SK-MEL-5 (cell line): ENCODE measurements around the gene PSMB7. TPM values are rescaled to one million over a fixed set of nuclear protein-coding genes. Genes with fewer than 3 reads are reported as not detected.

Source experiments
- DNase-seq: peaks from one replicate; pipeline ENCODE4 v3.0.0-alpha.2; 2016; ENCODE audit warnings: low read depth, low spot score
- in situ Hi-C: cut with HindIII; loops from 2 replicates; pipeline ENCODE4 v1.10.0; 2016; ENCODE audit warnings: low sequenced_read_pairs, high pct_unique_total_duplicates, low pct_unique_long_range_greater_than_20kb
- total RNA-seq: library from RNA; depleted of rRNA; stranded (reverse); fragments of >200 nt; shearing (Covaris generic); gene quantifications from 2 replicates; pipeline ENCODE4 v1.2.3, GENCODE V29; 2014

The PSMB7 gene
- total RNA-seq, 1 experiment from 2014 or later = 422 TPM

DNA sequence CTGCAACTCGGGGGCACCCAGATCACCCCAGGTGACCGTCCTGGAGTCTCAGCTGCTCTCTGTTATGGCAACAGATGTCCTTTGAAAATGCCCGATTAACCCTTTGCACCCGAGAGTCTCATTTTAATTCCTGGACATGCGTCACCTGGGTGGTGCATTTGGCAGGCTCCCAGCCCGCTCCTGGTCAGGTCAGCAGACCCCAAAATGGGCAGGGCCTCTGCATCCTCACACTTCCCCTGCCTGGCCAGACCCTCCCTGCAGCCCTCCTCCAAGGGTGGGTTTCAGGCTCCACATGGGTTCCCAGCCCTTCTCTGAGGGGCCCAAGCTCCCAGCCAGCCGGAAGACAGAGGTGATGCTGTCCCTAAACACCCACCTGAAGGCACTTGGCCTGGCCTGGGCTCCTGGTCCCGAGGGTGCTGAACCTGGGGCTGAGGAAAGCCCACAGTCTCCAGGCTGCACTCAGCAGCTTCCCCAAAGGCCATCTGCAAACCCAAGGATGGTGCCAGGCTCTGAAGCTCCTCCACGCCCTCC lies 69.4 kb downstream of the PSMB7 start:
- in situ Hi-C loops = no loop called here

DNA sequence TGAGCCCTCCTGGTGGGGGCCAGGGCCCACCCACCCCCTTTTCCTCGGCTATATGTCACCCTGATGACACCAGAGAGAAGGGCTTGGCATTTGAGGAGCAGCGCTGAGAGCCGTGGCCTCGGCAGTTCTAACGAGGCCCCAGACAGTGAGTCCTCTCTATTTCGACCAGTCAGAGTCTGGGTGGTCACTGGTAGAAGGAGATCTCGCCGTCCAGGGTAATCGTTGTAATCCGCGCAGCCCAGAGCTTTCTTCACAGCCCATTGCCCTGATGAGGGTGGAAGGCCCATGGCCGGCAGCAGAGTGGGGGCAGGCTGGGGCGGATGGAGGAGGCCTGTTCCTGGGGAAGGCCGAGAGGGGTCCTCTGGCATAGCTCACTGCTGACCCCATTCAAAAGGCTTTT lies 70.2 kb downstream of the PSMB7 start:
- DNase-seq = no peak
- in situ Hi-C loops = no loop called here

More for the DNA sequence above, 69.4 kb downstream of the PSMB7 start:
- DNase-seq = no peak

DNA sequence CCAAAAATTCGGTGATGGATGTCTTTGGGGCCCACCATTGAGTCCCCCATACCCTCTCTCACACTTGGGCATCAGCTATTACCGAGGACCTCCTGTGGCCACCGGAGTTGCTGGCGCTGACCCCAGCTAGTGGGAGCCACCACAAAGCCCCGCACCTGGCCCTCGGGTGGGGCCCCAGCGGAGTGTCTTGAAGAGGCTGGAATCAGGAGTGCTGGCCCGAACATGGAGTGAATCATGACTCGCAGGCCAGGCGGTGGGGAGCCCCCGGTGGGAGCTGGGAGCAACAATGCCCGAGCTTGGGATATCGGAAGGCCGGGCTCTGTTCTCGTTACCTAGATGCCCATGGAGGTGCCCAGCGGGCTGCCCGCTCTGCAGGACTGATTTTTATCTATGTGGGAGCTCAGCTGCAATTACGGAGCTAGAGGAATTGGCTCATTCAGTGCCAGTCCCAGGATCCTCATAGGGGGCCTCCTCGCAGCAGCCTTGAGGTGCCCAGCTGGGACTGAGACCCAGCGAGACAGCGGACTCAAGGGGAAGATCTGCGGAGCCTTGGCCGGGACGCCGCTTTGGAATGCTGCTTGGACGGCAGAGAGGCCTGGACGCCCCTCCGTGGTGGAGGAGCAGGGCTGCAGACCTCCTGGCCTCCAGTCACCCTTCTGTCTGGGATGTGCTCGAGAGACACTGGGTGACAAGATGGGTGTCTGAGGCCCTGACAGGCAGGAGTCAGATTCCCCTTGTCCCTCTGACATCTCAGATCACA lies 70.8 kb downstream of the PSMB7 start:
- no peak for DNase-seq
- in situ Hi-C loops = no loop called here

DNA sequence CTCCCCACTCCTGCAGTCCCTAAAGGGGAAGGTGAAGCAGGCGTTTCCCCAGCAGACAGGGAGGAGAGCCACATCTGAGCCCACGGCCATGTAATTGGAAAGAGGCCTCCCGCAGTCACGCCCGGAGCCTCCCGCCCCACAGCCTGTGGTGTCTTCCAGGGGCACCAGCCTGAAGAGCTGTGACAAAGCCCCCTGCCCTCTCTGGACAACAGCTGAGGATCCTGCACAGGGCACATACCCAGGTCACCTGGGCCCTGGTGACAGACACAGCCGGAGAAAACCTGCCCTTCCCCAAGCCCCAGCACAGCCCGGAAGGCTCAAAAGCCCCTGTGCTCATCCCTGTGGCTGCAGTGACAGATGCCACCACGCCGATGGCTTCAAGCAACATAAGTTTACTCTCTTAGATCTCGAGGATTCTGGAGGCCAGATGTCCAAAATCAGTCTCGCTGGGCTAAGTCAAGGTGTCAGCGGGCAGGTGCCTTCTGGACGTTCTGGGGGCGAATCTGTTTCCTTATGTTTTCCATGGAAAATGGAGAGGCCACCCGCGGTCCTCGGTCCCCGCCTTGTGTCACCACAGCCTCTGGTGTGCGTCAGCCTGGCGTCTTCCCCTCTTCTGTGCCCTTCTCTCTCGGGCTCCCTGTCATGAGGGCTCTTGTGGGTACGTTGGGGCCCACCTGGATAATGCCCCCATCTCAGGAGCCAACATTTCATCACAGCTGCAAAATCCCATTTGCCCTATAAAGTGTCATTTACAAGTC lies 71.5 kb downstream of the PSMB7 start:
- no peak for DNase-seq
- in situ Hi-C loops = no loop called here

DNA sequence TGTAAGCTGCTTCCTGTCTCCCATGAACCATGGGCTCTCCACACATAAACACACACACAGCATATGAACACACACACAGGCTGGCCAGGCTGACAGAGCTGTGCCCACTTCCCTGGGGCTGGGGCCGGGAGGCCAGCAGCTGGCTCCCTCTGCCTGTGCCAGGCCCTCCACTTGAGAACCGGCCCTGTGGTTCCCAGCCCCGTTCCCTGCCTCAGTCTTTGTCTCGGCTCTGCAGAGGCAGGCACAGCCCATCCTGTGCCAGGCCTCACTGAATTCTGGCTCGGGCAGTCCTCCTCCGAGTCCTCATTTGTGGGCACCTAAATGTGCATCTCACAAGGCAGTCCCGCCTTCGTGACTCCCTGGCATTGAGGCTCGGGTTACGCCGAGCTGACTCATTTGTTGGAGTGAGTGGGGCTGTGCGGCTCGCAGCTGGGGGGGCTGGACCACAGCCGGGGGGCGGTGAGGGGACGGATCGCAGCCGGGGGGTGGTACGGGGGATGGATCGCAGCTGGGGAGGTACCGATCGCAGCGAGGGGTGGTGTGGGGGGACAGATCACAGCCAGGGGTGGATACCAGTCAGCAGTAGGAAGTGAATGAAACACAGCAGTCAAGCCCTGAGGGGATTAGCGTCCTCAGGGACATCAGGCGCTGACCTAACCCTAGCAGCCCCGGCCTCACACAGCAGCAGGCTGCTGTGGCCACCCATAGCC lies 72.3 kb downstream of the PSMB7 start:
- in situ Hi-C loops = no loop called here
- DNase-seq = no peak

DNA sequence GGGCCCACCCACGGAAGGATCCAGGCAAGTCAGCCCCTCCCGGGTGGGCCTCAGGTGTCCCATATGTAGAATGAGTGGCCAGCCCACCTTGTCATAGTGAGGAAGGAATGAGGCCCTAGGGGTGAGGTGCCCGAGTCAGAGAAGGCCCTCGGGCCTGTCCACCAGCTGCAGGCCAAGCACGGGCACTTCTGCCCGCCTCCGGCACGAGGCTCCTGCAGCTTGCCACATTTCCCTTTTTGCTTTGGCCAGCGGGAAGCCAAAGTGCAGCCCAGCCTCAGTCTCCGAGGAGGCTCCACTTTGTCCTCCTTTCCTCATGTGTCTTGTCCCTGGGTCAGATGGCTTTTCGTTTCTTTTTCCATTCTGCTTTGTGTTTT lies 72.9 kb downstream of the PSMB7 start:
- in situ Hi-C loops = no loop called here

DNA sequence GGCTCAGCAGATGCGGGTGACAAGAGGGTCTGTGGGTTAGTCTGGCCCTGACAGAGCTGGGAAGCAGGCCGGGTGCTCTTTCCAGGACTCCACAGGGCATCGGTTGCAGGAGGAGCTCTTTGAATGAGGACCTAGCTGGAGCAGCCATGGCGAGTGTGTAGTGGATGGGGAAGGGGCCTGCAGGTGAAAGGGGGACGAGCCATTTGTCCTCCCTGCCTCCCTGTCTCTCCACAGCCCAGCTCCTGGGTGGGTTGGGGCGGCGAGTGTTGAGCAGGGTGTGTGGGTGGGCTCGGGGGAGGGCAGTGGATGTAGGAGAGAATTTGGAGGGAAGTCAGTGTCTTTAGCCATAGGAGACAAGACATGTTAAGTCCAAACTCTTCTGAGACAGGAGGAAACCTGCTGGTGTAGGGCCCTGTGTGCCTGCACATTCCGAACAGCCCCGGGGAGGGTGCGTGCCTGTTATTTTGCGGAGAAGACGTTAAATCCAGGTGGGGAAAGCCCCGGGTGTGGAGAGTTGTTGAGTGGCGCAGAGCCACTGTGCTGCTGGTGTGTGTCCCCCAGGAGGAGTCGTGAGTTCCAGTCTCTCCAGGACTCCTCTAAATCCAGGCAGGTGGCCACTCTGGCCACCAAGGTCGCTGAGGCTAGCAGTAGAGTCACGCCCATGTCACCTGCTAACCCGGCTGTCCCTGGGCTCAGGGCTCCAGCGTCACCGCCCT lies 73.6 kb downstream of the PSMB7 start:
- in situ Hi-C loops = no loop called here
- DNase-seq = no peak

More for the DNA sequence above, 72.9 kb downstream of the PSMB7 start:
- no peak for DNase-seq

DNA sequence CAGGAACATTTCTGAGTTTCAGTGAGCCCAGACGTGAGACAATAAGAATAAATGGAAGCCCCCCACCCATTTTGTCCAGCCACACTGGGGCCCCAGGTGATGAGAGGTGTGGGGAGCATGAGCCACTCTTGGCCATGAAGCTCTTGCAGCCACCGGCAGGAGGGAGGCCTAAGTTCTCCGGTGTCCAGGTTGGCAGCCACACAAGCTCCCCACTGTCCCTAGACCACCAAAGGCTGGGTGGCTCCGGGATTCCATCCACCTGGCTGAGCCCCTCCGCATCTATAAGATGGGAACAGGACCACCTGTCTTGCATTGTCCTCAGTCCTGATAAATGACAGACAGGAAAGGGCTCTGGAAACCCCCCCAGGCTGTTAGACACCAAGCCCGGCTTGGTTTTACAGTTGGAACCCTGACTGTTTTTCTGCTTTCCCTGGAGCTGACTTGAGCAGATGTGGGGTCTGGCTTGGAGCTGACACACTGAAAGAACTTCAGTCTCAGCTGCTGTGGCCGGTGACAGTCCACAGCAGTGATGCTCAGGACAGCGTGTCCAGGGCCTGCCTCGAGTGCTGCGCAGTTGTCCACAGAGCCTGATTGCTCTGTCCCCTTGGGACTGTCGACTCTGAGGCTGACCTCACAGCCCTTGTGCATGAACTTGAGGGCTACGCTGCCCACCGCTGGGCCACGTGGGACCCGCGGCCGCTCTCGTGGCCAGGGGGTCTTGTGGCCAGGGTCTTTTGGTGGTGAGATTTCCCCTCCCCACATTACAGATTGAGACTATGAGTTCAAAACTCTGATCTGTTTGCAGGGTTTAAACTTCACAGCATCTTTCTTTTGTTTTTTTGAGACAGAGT lies 74.8 kb downstream of the PSMB7 start:
- in situ Hi-C loops = no loop called here
- no peak for DNase-seq

DNA sequence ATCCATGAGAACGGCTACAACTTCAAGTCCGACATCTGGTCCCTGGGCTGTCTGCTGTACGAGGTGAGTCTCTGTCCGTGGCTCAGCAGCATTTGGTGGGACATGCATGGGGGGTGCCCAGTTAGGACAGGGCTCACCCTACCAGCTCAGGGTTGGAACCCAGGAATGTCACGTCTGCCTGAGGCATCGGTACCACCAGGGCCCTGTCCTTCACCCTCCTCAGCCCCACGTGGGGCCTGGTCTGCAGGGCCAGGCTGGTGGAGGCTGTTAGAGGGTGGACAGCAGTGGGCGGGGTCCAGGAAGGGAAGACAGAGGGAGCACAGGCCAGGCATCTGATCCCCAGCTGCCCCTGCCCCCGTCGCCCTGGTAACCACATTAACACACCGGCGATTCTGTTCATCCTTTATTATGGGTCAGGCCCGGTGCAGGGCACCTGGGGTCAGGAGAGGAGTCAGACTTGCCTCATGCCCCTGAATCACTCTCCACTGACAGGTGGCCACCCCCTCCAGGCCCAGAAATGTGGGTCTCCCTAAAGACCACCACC lies 75.6 kb downstream of the PSMB7 start:
- DNase-seq = no peak
- in situ Hi-C loops = no loop called here

DNA sequence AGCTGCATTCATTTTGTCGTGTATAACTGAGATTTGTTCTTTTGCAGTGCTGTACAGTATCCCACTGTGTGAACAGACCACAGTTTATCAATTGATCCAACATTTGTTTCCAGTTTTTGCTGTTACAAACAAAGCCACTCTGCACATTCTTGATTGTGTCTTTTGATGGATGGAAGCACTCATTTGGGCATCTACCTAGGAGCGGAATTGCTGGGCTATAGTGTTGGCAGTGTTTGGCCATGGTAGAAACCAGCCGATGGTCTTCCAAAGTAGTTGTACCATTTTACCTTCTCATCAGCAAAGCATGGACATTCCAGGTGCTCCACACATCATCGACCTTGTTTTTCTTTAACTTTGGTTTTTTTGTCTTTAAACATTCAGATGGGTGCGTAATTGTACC lies 77.7 kb downstream of the PSMB7 start:
- DNase-seq = no peak
- in situ Hi-C loops = no loop called here

DNA sequence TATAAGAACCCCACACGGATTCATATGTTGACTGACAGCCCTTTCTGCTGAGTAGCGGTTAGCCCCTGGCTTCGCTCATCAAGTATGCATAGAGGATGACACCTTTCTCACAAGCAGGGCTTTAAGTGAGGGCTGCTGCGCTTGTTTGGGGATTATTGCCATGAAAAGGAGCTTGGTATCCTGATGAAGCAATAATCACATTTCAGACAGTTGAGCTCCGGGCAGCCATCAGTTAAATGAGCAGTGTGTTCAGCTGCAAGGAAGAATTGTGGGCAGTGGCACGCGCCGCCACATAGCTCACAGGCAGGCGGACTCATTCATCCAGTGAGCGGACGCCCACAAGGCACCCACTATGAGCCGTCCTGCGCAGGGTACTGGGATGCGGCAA lies 79.9 kb downstream of the PSMB7 start:
- in situ Hi-C loops = no loop called here
- DNase-seq = no peak

DNA sequence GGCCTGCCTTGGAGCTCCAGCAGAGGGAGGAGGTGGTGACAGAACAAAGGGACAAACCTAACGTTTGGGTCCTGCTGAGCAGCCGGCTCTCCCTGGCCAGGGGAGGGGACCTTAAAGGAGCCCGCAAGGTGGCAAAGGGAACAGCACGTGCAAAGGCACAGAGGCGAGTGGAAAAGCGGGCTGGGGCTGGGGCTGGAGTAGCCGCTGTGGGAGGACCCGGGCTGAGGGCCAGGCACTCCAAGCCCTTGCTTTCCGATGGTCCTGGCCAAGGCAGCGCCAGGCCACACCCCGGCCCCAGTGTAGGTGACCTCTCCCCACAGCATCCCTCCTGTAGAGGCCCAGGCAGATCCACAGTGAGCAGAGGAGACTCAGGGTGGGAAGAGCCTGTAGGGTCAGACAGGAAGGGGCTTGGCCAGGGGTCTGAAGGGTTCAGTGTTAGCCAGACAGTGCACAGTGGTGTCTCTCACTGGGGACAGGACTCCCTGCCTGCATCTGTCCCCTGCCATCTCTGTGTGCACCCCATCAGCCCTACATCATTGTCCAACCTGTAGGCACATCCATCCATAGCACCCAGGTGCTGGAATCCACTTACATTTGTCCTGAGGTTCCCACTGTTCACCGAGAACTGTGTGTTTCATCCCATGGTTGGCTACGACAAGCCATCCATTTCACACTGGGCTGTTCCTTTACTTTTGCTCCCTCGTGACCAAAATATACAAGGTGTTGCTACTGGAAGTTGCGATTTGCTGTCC lies 80.5 kb downstream of the PSMB7 start:
- DNase-seq = no peak
- in situ Hi-C loops = no loop called here

DNA sequence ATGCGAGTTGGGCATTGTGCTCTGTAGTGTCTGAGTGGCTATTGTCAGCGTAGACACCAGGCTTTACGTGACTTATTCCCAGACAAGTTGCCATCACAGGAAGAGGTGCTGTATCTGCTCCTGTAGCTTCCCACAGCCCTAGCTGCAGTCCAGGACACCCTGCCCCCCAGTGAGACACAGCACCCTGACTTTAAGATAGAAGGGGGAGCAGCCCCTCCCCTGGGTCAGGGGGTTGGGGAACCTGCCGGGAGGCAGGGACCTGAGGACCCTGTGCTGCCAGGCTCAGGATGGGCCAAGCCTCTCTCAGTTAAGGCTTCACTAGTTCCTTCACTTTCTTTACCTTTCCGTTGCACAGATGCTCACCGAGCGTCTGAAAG lies 82.1 kb downstream of the PSMB7 start:
- in situ Hi-C loops = no loop called here
- DNase-seq = no peak

DNA sequence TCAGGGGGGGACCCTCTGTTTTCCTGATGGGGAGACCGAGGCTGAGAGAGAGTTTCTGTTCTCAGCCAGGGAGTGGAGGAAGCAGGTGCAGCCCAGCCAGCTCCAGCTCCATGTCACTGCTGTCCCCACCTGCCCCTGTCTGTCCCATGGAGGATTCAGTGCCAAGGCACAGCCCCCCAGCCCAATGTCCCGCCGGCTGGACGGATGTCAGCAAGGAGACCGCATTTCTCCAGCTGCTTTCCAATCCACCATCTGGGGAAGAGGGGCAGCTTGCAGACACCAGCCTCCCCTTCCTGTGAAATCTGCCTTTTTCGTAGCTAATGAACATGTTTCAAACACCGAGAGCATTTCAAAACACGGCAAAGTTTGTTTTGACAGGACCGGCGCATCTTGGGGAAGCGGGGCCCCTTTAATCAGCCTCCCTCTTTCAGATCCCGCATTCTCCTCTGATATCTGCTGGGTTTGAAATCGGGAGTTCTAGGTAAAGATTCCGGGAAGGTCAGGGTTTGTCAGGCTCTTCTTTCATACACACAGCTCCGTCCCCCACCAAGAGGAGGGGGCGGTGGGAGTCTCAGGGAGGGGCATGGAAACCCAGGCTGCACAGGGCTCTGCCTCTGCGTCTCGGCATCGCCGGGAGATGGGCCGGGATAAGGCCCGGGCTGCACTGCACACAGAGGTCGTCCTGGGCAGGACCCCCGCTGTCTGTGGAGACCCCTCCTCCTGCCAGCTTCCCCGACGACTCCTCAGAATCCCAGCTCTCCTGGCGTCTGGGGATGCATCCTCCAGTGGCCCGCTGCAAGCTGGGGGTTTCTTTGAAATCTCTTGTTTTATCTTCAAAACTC lies 82.7 kb downstream of the PSMB7 start:
- in situ Hi-C loops = no loop called here
- DNase-seq = no peak

DNA sequence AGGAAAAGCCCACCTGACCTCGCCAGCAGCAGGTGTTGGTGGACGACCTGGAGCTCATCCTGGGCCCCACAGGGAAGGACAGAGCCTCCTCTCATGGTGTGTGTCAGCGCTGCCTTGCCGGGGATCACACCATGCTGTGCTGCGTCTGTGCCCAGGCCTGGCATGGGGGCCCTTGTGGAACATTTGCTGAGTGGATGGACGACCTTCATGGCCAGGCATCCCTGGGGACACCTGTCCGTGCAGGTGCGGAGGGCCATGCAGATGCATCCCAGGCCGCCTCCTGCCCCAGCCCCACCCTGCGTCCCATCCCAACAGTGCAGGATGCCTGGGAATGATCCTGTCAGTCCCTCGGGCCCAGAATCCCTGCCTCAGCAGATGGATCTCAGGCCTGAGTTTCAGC lies 83.7 kb downstream of the PSMB7 start:
- DNase-seq = no peak
- in situ Hi-C loops = no loop called here
